ENCODE results near the gene PRSS12.
"Not testable (repeated sequence)": the region's sequence is repeated elsewhere in the genome, so short reads cannot be mapped to it uniquely, and the experiment has no call there.

PRSS12 gene

DNA sequence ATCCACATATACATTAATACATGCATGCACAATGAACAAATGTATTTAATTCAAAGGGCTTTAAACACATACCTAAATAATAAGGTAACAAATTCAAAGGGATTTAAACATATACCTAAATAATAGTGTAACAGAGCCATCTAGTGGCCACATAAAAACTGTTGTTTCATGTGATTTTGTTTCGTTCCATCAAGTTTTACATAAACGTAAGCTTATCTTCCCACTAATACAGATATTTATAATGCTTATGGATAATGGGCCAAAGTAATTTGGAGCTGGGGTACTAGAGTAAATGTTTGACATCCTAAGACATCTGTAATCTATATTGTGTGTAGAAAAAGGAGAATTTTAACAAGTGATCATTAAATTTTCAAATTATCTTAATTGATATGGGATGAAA, 82.3 kb downstream of the PRSS12 start:
- DNase-seq, result no peak

DNA sequence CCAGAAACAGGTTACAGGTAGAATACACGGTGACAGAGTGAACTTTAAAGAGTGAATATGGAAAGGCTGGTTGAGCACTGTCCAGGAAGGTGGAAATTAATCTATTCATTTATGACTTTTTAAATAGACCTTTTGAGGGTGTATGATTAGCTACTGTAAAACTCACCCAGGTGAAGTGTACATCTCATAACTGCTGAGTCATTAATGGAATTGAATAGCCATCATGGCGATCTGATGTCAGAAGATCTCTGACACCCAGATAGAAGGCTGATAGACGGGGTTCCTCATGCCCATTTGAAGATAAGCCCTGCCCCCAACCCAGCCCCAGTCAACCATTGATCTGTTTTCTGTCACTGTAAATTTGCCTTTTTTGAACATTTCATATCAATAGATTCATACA, 84.0 kb downstream of the PRSS12 start:
- no peak for DNase-seq

DNA sequence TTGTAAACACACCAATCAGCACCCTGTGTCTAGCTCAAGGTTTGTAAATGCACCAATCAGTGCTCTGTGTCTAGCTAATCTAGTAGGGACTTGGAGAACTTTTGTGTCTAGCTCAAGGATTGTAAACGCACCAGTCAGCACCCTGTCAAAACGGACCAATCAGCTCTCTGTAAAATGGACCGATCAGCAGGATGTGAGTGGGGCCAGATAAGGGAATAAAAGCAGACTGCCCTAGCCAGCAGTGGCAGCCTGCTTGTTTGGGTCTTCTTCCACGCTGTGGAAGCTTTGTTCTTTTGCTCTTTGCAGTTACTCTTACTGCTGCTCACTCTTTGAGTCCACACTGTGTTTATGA, 86.7 kb downstream of the PRSS12 start:
- not testable (repeated sequence) for DNase-seq

DNA sequence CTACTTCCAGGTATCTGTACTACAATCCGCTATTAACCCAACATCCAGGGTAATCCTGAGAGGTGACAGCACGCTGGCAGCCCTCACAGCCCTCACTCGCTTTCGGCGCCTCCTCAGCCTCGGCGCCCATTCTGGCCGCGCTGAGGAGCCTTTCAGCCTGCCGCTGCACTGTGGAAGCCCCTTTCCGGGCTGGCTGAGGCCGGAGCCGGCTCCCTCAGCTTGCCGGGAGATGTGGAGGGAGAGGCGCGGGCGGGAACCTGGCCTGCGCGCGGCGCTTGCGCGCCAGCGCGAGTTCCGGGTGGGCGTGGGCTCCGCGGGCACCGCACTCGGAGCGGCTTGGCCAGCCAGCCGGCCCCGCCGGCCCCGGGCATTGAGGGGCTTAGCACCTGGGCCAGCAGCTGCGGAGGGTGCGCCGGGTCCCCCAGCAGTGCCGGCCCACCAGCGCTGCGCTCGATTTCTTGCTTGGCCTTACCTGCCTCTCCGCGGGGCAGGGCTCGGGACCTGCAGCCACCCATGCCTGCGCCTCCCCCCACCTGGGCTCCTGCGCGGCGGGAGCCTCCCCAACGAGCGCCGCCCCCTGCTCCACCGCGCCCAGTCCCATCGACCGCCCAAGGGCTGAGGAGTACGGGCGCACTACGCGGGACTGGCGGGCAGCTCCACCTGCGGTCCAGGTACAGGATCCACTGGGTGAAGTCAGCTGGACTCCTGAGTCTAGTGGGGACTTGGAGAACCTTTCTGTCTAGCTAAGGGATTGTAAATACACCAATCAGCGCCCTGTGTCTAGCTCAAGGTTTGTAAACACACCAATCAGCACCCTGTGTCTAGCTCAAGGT, 87.3 kb downstream of the PRSS12 start:
- DNase-seq, result no peak

DNA sequence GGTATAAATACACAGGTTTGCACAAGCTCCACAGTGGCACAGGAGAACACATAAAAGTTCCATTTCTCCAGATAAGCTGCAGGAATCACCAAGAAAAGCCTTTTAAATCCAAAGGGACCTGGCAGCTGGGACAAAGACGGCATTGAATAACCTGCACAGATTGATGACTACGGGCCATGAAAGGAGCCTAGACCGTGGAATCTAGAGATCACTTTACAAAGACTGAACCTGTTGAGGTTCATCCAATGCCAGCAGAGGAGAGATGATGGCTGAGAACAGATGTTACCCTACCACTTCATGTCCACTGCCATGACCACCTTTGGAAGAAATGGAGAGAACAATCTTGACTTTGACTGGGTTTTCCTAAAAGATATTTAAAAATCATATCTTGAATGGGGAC, 88.7 kb downstream of the PRSS12 start:
- no peak for DNase-seq

DNA sequence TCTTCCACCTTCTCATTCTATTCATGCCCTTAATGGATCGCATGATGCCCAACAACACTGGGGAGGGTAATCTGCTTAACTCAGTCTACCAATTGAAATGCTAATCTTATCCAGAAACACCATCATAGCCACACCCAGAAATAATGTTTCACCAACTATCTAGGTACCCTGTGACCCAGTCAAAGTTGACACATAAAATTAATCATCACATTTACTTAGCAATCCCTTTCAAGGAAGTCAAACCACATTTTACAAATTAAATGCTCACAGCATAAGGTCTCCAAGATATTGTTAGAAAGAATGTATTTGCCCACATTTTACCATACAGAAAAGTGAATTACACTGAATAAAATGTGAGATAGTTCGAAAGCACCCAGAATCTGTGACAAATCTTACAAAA, 92.5 kb downstream of the PRSS12 start:
- no peak for DNase-seq

DNA sequence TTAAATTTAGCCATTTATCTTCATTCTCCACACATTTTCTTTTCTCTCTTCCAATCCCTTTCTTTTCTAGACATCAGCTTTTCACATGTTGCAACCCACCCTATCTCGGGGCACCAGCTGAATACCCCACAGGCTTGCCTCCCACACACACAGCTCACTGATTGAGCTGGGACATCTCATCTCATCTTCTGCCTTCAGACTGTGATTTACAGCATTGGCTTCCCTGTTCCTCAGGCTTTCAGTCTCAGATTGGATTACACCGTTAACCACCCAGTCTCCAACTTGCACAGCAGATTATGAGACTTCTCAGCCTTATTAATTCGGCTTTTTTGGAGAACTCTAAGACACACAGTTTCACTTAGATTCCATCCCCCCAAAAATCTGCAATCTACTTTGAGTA, 93.7 kb downstream of the PRSS12 start:
- DNase-seq, result no peak

DNA sequence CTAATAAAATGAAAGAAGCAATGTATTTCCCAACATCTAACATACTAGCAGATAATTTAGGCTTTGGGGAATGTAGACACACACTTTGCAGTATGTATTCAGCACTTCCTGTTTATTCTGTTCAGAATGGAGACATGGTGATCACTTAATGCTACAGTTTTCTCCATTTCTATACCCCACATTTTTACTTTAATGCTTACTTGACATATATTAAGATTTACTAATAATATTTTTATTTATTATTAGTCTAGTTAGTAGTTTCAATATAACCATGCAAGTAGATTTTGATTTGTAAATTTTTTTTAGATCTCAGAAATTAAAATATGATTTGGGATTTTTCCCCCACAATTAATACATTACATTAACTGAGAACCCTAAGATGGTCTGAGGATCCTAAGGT, 98.4 kb downstream of the PRSS12 start:
- DNase-seq, result no peak

DNA sequence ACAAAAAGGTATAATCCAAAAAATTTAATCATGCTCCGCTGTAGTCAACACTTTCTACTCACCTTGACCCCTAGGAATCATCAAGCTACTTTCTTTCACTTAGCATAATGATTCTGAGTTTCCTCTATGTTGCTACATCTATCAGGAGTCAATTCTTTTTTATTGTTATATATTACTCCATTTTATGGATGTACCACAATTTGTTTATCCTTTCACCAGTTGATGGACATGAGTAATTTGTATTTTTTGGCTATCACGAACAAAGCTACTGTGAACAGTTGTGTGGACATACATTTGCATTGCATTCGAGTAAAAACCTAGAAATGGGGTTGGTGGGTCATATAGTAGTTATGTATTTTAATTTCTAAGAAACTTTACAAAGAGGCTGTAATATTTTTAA, 102.9 kb downstream of the PRSS12 start:
- no peak for DNase-seq

DNA sequence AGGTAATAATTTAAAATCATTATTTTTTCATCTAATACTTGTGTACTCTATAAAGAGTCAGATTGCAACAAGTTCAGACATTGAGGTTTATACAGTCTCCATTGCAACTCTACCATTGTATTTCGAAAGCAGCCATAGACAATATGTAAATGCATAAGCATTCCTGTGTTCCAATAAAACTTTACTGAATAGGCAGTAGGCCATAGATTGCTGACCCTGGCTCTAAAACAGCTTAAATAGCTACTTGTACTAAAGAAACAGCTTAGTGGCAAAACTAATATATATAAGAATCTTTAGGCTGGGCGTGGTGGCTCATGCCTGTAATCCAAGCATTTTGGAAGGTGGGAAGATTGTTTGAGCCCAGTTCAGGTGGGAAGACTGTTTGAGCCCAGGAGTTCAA, 115.3 kb downstream of the PRSS12 start:
- DNase-seq, result no peak

DNA sequence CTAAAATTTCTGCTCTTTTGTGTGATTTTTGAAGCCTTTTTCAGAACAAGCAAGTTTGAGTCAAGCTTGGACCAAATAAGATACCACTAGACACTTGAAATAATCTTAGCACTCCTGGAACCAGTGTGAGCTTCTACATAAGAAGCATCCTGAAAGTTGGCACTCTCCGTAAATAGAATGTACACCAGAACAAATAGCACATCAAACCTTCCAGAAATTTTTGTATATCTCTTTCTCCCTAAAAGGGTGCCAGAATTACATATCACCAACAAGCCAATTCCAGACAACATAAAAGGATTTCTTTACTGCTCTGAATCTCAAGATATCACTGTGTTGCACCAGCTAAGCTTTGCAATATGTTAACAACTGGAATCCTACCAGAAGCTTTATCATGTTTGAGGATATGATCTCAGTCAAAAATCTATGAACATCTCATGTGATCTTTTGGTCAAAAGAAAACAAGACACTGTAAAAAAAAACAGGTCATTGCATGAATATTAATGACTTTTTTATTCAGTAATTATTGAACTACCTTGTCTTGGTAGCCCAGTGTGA, 117.2 kb downstream of the PRSS12 start:
- DNase-seq, result no peak

Measured in SHP77 (cell line).